Gastroesophageal sphincter (tissue), 3 donors: Measurements from ENCODE around the gene TMEM163.

ENCODE experiments used
- CTCF ChIP-seq, 4 experiments: fragments of 200-600 bp in 2 of 4; fragments of 450-650 bp in 2 of 4; sonication (generic) in 1 of 4; IDR thresholded peaks; one replicate each; pipeline ENCODE4 v1.5.1; 2017 to 2019; ENCODE audit warnings: antibody characterized with exemption in 4 of 4, mild to moderate bottlenecking in 2 of 4, moderate library complexity in 2 of 4
- EP300 ChIP-seq: sonication (generic); formaldehyde crosslinking; IDR thresholded peaks from one replicate; pipeline ENCODE4 v1.6.1; 2017; ENCODE audit warnings: antibody characterized with exemption, mild to moderate bottlenecking
- POLR2A ChIP-seq, 2 donors: fragments of 450-650 bp; IDR thresholded peaks; one replicate each; pipeline ENCODE4 v1.6.1; 2017; ENCODE audit warnings: antibody characterized with exemption in 2 of 2, mild to moderate bottlenecking in 2 of 2, moderate library complexity in 1 of 2
- POLR2AphosphoS5 ChIP-seq: sonication (generic); formaldehyde crosslinking; IDR thresholded peaks from one replicate; pipeline ENCODE4 v1.6.1; 2017; ENCODE audit warnings: antibody characterized with exemption

GRCh38 chr2:134429886-134430285, 288.9 kb downstream of the TMEM163 start:
- no peak for TF ChIP-seq POLR2A (IDR thresholded peaks at IDR 0.05)
- no peak for TF ChIP-seq CTCF (IDR thresholded peaks at IDR 0.05)
- TF ChIP-seq EP300: no peak
- TF ChIP-seq POLR2AphosphoS5: no peak
